Activated B cell treated with CpG ODN at 0.5 μM for 24 hours (primary cell): ENCODE measurements around the gene CYTH4. TPM values are rescaled to one million over a fixed set of nuclear protein-coding genes. Genes with fewer than 3 reads are reported as not detected.
A peak's percentile ranks its signal among the peaks of the same experiment; 100 is the strongest.

ENCODE experiments used
- ATAC-seq: fragments of 200-7000 bp; cut with Tn5 transposase; one replicate; pipeline ENCODE4 v1.10.0; 2021; ENCODE audit warnings: low read depth, mild to moderate bottlenecking, moderate library complexity
- CTCF ChIA-PET: fragments of 350-600 bp; sonication (Branson Sonifier 250); formaldehyde crosslinking; loops from one replicate; lab custom pipeline; 2021; ENCODE audit warnings: antibody characterized with exemption; lab: Charles Lee
- POLR2A ChIA-PET: fragments of 350-600 bp; sonication (Branson Sonifier 250); formaldehyde crosslinking; loops from one replicate; lab custom pipeline; 2021; ENCODE audit warnings: antibody characterized with exemption; lab: Charles Lee
- DNase-seq: peaks from one replicate; pipeline ENCODE4 v3.0.0; 2022
- H3K27ac Mint-ChIP-seq: one replicate; pipeline ENCODE4 v1.8.0; 2020; ENCODE audit warnings: mixed read lengths
- H3K27me3 Mint-ChIP-seq: one replicate; pipeline ENCODE4 v1.8.0; 2021; ENCODE audit warnings: mixed read lengths
- H3K36me3 Mint-ChIP-seq: one replicate; pipeline ENCODE4 v1.8.0; 2021; ENCODE audit warnings: low read depth, mixed read lengths
- H3K4me1 Mint-ChIP-seq: one replicate; pipeline ENCODE4 v1.8.0; 2021; ENCODE audit warnings: mixed read lengths
- H3K4me3 Mint-ChIP-seq: one replicate; pipeline ENCODE4 v1.8.0; 2020; ENCODE audit warnings: mild to moderate bottlenecking, mixed read lengths
- H3K9me3 Mint-ChIP-seq: one replicate; pipeline ENCODE4 v1.8.0; 2020; ENCODE audit warnings: mixed read lengths
- CTCF ChIP-seq: fragments of 200-600 bp; IDR thresholded peaks from one replicate; pipeline ENCODE4 v1.8.0; 2022; ENCODE audit warnings: antibody characterized with exemption, mild to moderate bottlenecking
- intact Hi-C: fragments of 100-400 bp; cut with micrococcal nuclease; formaldehyde crosslinking; loops from one replicate; pipeline ENCODE4 v1.15.1; 2024
- total RNA-seq: library from RNA; stranded (reverse); gene quantifications from 2 replicates; pipeline ENCODE4 v1.2.3, GENCODE V29; 2022

The CYTH4 gene
- total RNA-seq, 1 donor from 2014 or later: 40.3 TPM

- POLR2A ChIA-PET: interaction anchor here (0.8 kb wide), 1 partner anchor 11 kb away, joined by 4 read pairs; no protein-coding TSS in a partner anchor
- no peaks in the 10 kb centered on the region for H3K9me3 Mint-ChIP-seq
- CTCF ChIA-PET: interaction anchor here (0.6 to 5.4 kb wide), 15 partner anchors 8 to 275 kb away, joined by 3 to 45 read pairs (median 5); no protein-coding TSS in a partner anchor
- peaks cover 9% of the 10 kb centered on the region for H3K27me3 Mint-ChIP-seq
- DNase-seq (no peak), ATAC-seq (no peak)
- H3K36me3 Mint-ChIP-seq: peaks cover 13% of the 10 kb centered on the region
- H3K27ac Mint-ChIP-seq: peak overlapping the region; percentile 18
- intact Hi-C loops: loop anchor here (1.0 kb wide), 3 partner anchors 112 to 181 kb away; no protein-coding TSS in a partner anchor
- TF ChIP-seq CTCF: no peak
- H3K4me3 Mint-ChIP-seq: no peak overlapping the region
- peaks cover 26% of the 10 kb centered on the region for H3K4me1 Mint-ChIP-seq
These were observed 35.4 kb downstream of the CYTH4 start for GRCh38 chr22:37317698-37318210.

GRCh38 chr22:37318364-37319109, 36.2 kb downstream of the CYTH4 start:
- POLR2A ChIA-PET: no interaction called here
- H3K4me1 Mint-ChIP-seq: peaks cover 23% of the 10 kb centered on the region

GRCh38 chr22:37319469-37319868, 37.2 kb downstream of the CYTH4 start:
- H3K4me1 Mint-ChIP-seq: peaks cover 16% of the 10 kb centered on the region
- peaks cover 23% of the 10 kb centered on the region for H3K27me3 Mint-ChIP-seq
- TF ChIP-seq CTCF: no peak
- ATAC-seq (no peak), DNase-seq (no peak)
- no peaks in the 10 kb centered on the region for H3K9me3 Mint-ChIP-seq
- intact Hi-C loops: no loop called here
- CTCF ChIA-PET: no interaction called here
- H3K27ac Mint-ChIP-seq: no peak overlapping the region
- H3K4me3 Mint-ChIP-seq: no peak overlapping the region
- H3K36me3 Mint-ChIP-seq: no peaks in the 10 kb centered on the region
- POLR2A ChIA-PET: no interaction called here

More at GRCh38 chr22:37318364-37319109, 36.2 kb downstream of the CYTH4 start:
- intact Hi-C loops: no loop called here
- peaks cover 8% of the 10 kb centered on the region for H3K36me3 Mint-ChIP-seq
- no peak for TF ChIP-seq CTCF
- ATAC-seq (no peak), DNase-seq (no peak)
- H3K27me3 Mint-ChIP-seq: peaks cover 15% of the 10 kb centered on the region
- CTCF ChIA-PET: interaction anchor here (0.8 to 5.4 kb wide), 8 partner anchors 9 to 274 kb away, joined by 4 to 45 read pairs (median 5); no protein-coding TSS in a partner anchor
- no peak overlapping the region for H3K4me3 Mint-ChIP-seq
- no peaks in the 10 kb centered on the region for H3K9me3 Mint-ChIP-seq
- H3K27ac Mint-ChIP-seq: peak overlapping the region; percentile 30

- H3K4me3 Mint-ChIP-seq: no peak overlapping the region
- intact Hi-C loops: no loop called here
- H3K9me3 Mint-ChIP-seq: no peaks in the 10 kb centered on the region
- ChIA-PET CTCF (no interaction called here), POLR2A (interaction anchor here (1.0 kb wide), 1 partner anchor 36 kb away, joined by 3 read pairs; no protein-coding TSS in a partner anchor)
- H3K27me3 Mint-ChIP-seq: peaks cover 23% of the 10 kb centered on the region
- H3K36me3 Mint-ChIP-seq: no peaks in the 10 kb centered on the region
- no peak for TF ChIP-seq CTCF
- H3K4me1 Mint-ChIP-seq: peaks cover 6% of the 10 kb centered on the region
- ATAC-seq (no peak), DNase-seq (no peak)
- H3K27ac Mint-ChIP-seq: no peak overlapping the region
These were observed 38.7 kb downstream of the CYTH4 start for GRCh38 chr22:37320726-37321677.
